ENCODE measurements around the gene ANKRD55.

Gene ANKRD55

DNA sequence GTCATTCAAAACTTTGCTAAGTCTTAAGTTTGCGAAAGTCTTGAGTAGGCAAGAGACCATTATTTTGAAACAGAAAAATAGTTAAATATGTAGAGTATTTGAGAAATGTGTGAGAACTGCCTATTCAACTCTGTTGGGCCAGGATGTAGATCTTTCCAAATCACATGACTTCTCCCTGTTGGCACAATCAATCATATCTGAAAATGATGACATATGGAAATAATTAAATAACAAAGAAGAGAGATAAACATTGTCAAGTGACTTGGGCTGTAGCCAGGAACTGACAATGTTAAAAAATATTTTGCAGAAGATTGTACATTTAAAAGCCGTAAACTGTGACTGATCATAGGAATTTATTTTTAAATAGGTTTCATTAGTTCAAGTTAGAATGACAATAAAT is 133.8 kb downstream of the ANKRD55 start:
- no peak for DNase-seq
- no peaks in the 10 kb centered on the region for H3K9me2 ChIP-seq (replicated peaks; ENCODE audit: insufficient read depth, low read length)
- H4K20me1 ChIP-seq (ENCODE audit: insufficient read depth, low read length), result no peaks in the 10 kb centered on the region
- H2AFZ ChIP-seq (ENCODE audit: low read length), result no peak overlapping the region
- no peak overlapping the region for H3K4me3 ChIP-seq (ENCODE audit: low read length)
- no peak overlapping the region for H3K9ac ChIP-seq (ENCODE audit: low read length)
- H3K79me2 ChIP-seq (ENCODE audit: low read length), result no peaks in the 10 kb centered on the region
- H3K27ac ChIP-seq (ENCODE audit: low read length), result no peak overlapping the region
- TF ChIP-seq EZH2 (optimal IDR thresholded peaks at IDR 0.05; ENCODE audit: low read depth, low read length) (no peak), EZH2phosphoT487 (IDR thresholded peaks at IDR 0.05; ENCODE audit: low read length) (no peak)
- TF ChIP-seq, protein P1, sequence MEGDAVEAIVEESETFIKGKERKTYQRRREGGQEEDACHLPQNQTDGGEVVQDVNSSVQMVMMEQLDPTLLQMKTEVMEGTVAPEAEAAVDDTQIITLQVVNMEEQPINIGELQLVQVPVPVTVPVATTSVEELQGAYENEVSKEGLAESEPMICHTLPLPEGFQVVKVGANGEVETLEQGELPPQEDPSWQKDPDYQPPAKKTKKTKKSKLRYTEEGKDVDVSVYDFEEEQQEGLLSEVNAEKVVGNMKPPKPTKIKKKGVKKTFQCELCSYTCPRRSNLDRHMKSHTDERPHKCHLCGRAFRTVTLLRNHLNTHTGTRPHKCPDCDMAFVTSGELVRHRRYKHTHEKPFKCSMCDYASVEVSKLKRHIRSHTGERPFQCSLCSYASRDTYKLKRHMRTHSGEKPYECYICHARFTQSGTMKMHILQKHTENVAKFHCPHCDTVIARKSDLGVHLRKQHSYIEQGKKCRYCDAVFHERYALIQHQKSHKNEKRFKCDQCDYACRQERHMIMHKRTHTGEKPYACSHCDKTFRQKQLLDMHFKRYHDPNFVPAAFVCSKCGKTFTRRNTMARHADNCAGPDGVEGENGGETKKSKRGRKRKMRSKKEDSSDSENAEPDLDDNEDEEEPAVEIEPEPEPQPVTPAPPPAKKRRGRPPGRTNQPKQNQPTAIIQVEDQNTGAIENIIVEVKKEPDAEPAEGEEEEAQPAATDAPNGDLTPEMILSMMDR (IDR thresholded peaks at IDR 0.05; ENCODE audit: low read length), result no peak
- H3F3A ChIP-seq (ENCODE audit: insufficient read depth, low read length), result peaks cover 14% of the 10 kb centered on the region
- no peaks in the 10 kb centered on the region for H3K36me3 ChIP-seq (replicated peaks; ENCODE audit: insufficient read depth, low read length)
- H3K9me3 ChIP-seq (replicated peaks; ENCODE audit: insufficient read depth, low read length), result no peaks in the 10 kb centered on the region
- no peak overlapping the region for H3K4me2 ChIP-seq (ENCODE audit: low read depth, low read length)
- H3K27me3 ChIP-seq (replicated peaks; ENCODE audit: insufficient read depth, low read length), result no peaks in the 10 kb centered on the region
- peaks cover 32% of the 10 kb centered on the region for H3K4me1 ChIP-seq (ENCODE audit: low read length)

DNA sequence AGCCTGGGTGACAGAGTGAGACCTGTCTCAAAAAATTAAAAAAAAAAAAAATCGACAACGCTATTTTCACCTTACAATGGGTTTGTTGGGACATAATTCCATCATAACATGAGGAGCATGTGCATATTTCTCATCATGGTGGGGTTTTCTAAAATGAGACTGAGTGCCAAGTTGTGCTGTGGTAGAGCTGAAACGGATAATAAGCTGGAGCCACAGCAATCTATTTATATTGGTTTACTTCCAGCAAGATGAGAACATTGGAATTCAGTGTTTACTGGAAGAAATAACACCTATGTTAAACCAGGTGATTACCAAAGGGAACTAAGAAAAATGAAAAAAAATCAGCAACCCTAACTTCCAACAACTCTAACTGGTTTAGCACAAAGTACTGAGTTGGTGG is 136.1 kb downstream of the ANKRD55 start:
- no peak overlapping the region for H3K27ac ChIP-seq (ENCODE audit: low read length)
- H3K4me3 ChIP-seq (ENCODE audit: low read length), result no peak overlapping the region
- peaks cover 38% of the 10 kb centered on the region for H3K4me1 ChIP-seq (ENCODE audit: low read length)
- TF ChIP-seq, protein P1 (IDR thresholded peaks at IDR 0.05; ENCODE audit: low read length), result no peak
- TF ChIP-seq EZH2phosphoT487 (IDR thresholded peaks at IDR 0.05; ENCODE audit: low read length), result no peak
- no peak for TF ChIP-seq EZH2 (optimal IDR thresholded peaks at IDR 0.05; ENCODE audit: low read depth, low read length)
- H3K9ac ChIP-seq (ENCODE audit: low read length), result no peak overlapping the region
- no peaks in the 10 kb centered on the region for H3K36me3 ChIP-seq (replicated peaks; ENCODE audit: insufficient read depth, low read length)
- H4K20me1 ChIP-seq (ENCODE audit: insufficient read depth, low read length), result no peaks in the 10 kb centered on the region
- no peaks in the 10 kb centered on the region for H3K9me3 ChIP-seq (replicated peaks; ENCODE audit: insufficient read depth, low read length)
- DNase-seq, result no peak
- no peaks in the 10 kb centered on the region for H3K27me3 ChIP-seq (replicated peaks; ENCODE audit: insufficient read depth, low read length)
- H3K9me2 ChIP-seq (replicated peaks; ENCODE audit: insufficient read depth, low read length), result no peaks in the 10 kb centered on the region
- no peaks in the 10 kb centered on the region for H3K79me2 ChIP-seq (ENCODE audit: low read length)
- H3K4me2 ChIP-seq (ENCODE audit: low read depth, low read length), result no peak overlapping the region
- H3F3A ChIP-seq (ENCODE audit: insufficient read depth, low read length), result peaks cover 15% of the 10 kb centered on the region
- H2AFZ ChIP-seq (ENCODE audit: low read length), result no peak overlapping the region

DNA sequence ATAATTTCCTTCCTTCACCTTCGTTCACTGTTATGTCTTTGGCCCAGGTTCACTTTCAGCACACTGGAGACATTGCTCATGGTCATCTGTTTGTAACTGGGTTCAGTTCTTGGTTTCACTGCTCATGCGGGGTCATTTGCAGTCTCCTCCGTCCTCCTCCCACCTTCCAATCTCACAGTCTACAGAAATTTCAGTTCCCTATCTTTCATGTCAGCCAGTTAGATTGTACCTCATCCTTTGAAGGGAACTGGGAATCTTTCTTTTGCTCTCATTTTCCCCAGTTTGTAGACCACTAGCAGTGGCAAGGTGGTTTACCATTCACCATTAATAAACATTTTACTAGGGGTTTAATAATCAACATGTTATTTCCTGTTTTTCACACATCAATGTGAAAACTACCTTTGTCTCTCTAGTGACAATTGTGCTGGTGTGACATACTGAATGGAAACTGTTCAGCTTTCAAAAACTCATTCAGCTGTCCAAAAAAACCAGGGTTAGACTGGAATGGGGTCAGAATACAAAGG is 137.5 kb downstream of the ANKRD55 start:
- Histone ChIP-seq H3K4me1 (ENCODE audit: low read length) (peaks cover 39% of the 10 kb centered on the region), H3K9me2 (replicated peaks; ENCODE audit: insufficient read depth, low read length) (no peaks in the 10 kb centered on the region), H3K9me3 (replicated peaks; ENCODE audit: insufficient read depth, low read length) (no peaks in the 10 kb centered on the region), H3K27me3 (replicated peaks; ENCODE audit: insufficient read depth, low read length) (no peaks in the 10 kb centered on the region), H3K4me3 (ENCODE audit: low read length) (no peak overlapping the region), H3K79me2 (ENCODE audit: low read length) (no peaks in the 10 kb centered on the region), H2AFZ (ENCODE audit: low read length) (peak overlapping the region; percentile 42; the same call in 1 of the 2 replicates), H3K4me2 (ENCODE audit: low read depth, low read length) (peak overlapping the region; percentile 56; the same call in 1 of the 2 replicates), H3K27ac (ENCODE audit: low read length) (peak overlapping the region; percentile 68), H3K9ac (ENCODE audit: low read length) (no peak overlapping the region; the same call in 1 of the 2 replicates), H3F3A (ENCODE audit: insufficient read depth, low read length) (peaks cover 15% of the 10 kb centered on the region), H4K20me1 (ENCODE audit: insufficient read depth, low read length) (no peaks in the 10 kb centered on the region), H3K36me3 (replicated peaks; ENCODE audit: insufficient read depth, low read length) (no peaks in the 10 kb centered on the region)
- no peak for DNase-seq
- TF ChIP-seq, protein P1 (IDR thresholded peaks at IDR 0.05; ENCODE audit: low read length), result no peak
- TF ChIP-seq EZH2phosphoT487 (IDR thresholded peaks at IDR 0.05; ENCODE audit: low read length) (no peak), EZH2 (optimal IDR thresholded peaks at IDR 0.05; ENCODE audit: low read depth, low read length) (no peak)
